Natural killer cell (primary cell): ENCODE results near the gene CCDC12. TPM values are rescaled to one million over a fixed set of nuclear protein-coding genes. Genes with fewer than 3 reads are reported as not detected.

ENCODE experiments used
- ATAC-seq, 3 donors: fragments of 150-1000 bp in 2 of 3; fragments of 200-7000 bp in 1 of 3; cut with Tn5 transposase; 1 replicate in 1 of 3; 2 replicates in 2 of 3; pipeline ENCODE4 v1.10.0; 2021; ENCODE audit warnings: mild to moderate bottlenecking in 2 of 3, moderate library complexity in 2 of 3
- DNase-seq, 2 donors: peaks; one replicate each; pipeline versions ENCODE4 v3.0.0 to v3.0.0-alpha.2; 2013 to 2021; ENCODE audit warnings: mixed read lengths in 1 of 2
- H3K27ac ChIP-seq: one replicate; pipeline ENCODE4 v1.5.1; 2013; ENCODE audit warnings: mild to moderate bottlenecking, low read length
- H3K27me3 ChIP-seq: one replicate; pipeline ENCODE4 v1.6.1; 2013; ENCODE audit warnings: low read length; ENCODE audit not compliant: control insufficient read depth, insufficient read depth
- H3K36me3 ChIP-seq: one replicate; pipeline ENCODE4 v1.6.1; 2013; ENCODE audit warnings: low read length; ENCODE audit not compliant: control insufficient read depth, insufficient read depth
- H3K4me1 ChIP-seq: one replicate; pipeline ENCODE4 v1.6.1; 2013; ENCODE audit warnings: low read length; ENCODE audit not compliant: control insufficient read depth, insufficient read depth
- H3K4me3 ChIP-seq: one replicate; pipeline ENCODE4 v1.5.1; 2013; ENCODE audit warnings: low read length
- H3K9me3 ChIP-seq: one replicate; pipeline ENCODE4 v1.6.1; 2013; ENCODE audit warnings: low read length; ENCODE audit not compliant: control insufficient read depth, insufficient read depth
- H3K27ac Mint-ChIP-seq, 2 donors: one replicate each; pipeline ENCODE4 v1.8.0; 2022; ENCODE audit warnings: mild to moderate bottlenecking in 2 of 2, mixed read lengths in 2 of 2, moderate library complexity in 1 of 2
- H3K27me3 Mint-ChIP-seq, 2 donors: one replicate each; pipeline ENCODE4 v1.8.0; 2022; ENCODE audit warnings: low read depth in 2 of 2, mixed read lengths in 2 of 2
- H3K36me3 Mint-ChIP-seq: one replicate; pipeline ENCODE4 v1.8.0; 2022; ENCODE audit warnings: mixed read lengths
- H3K4me1 Mint-ChIP-seq, 2 donors: one replicate each; pipeline ENCODE4 v1.8.0; 2022; ENCODE audit warnings: mixed read lengths in 2 of 2
- H3K4me3 Mint-ChIP-seq: one replicate; pipeline ENCODE4 v1.8.0; 2022; ENCODE audit warnings: mild to moderate bottlenecking, moderate library complexity, mixed read lengths
- H3K9me3 Mint-ChIP-seq, 2 donors: one replicate each; pipeline ENCODE4 v1.8.0; 2022; ENCODE audit warnings: mixed read lengths in 2 of 2
- WGBS: methylation state at CpG from one replicate; pipeline ENCODE4 v1.1.7; 2013; ENCODE audit warnings: missing lambda C conversion rate; ENCODE audit not compliant: insufficient coverage; 5-methylcytosine and 5-hydroxymethylcytosine counted together
- intact Hi-C: fragments of 100-400 bp; cut with micrococcal nuclease; formaldehyde crosslinking; loops from one replicate; pipeline ENCODE4 v1.14.2; 2022
- total RNA-seq, 4 donors: library from RNA; stranded (reverse); fragments of 120-200 nt in 1 of 4; gene quantifications; one replicate each; pipeline versions ENCODE4 v1.2.3 to v1.2.4, GENCODE V29; 2013 to 2022
- TF ChIP-seq, protein P1 (sequence below): fragments of 200-600 bp; IDR thresholded peaks from one replicate; pipeline ENCODE4 v1.8.0; 2022; ENCODE audit warnings: antibody characterized with exemption

The CCDC12 gene
- total RNA-seq, 3 donors from 2014 or later (not counting 1 experiment from before 2014, with no cell fraction given): 104 to 114 (median 111) TPM

DNA sequence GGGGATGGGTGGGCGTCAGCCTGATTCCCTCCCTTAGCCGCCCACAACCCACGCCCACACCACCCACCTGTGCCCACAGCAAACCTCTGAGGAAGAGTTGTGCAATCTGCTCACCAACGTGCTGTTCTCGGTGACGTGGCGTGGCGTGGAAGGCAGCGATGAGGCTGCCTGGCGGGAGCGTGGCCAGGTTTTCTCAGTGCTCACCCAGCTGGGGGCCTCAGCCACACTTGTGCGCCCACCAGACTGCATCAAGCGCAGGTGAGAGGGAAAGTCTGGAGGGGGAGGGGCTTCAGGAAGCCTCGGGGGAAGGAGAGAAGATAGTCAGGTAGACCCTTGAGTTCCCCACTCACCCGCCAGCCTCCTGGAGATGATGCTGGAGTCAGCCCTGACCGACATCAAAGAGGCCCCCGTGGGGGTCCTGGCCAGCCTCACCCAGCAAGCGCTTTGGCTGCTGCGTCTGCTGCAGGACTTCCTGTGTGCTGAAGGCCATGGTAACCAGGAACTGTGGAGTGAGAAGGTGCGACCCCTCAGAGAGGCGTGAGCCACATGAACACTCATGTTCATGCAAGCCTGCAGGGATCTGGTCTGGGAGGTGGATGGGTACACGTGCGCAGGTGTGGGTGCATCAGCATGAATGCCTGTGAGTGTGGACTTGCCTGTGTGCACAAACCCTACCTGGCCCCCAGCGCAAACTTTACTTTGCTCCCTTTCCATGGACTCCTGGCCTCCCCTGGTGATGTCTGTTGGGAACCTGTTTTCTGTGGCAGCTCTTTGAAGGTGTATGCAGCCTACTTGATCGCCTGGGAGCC, 24.6 kb upstream of the CCDC12 start:
- H3K27ac ChIP-seq: no peak overlapping the region
- H3K4me3 ChIP-seq: no peak overlapping the region
- no peaks in the 10 kb centered on the region for H3K9me3 ChIP-seq
- no peak overlapping the region for H3K4me3 Mint-ChIP-seq
- no peaks in the 10 kb centered on the region for H3K27me3 Mint-ChIP-seq
- no peaks in the 10 kb centered on the region for H3K9me3 Mint-ChIP-seq
- DNase-seq (no peak), ATAC-seq (peak in 2 of 3 donors; percentile 20 to 40)
- H3K36me3 ChIP-seq: peaks cover 95% of the 10 kb centered on the region
- intact Hi-C loops: no loop called here
- no peaks in the 10 kb centered on the region for H3K36me3 Mint-ChIP-seq
- H3K4me1 Mint-ChIP-seq: peaks cover 30 to 36% of the 10 kb centered on the region in 2 donors
- 46% methylated on average over 24 of the region's 25 CpGs for WGBS
- peak overlapping the region in 1 of 2 donors; percentile 62 for H3K27ac Mint-ChIP-seq
- peaks cover 42% of the 10 kb centered on the region for H3K4me1 ChIP-seq
- TF ChIP-seq, protein P1, sequence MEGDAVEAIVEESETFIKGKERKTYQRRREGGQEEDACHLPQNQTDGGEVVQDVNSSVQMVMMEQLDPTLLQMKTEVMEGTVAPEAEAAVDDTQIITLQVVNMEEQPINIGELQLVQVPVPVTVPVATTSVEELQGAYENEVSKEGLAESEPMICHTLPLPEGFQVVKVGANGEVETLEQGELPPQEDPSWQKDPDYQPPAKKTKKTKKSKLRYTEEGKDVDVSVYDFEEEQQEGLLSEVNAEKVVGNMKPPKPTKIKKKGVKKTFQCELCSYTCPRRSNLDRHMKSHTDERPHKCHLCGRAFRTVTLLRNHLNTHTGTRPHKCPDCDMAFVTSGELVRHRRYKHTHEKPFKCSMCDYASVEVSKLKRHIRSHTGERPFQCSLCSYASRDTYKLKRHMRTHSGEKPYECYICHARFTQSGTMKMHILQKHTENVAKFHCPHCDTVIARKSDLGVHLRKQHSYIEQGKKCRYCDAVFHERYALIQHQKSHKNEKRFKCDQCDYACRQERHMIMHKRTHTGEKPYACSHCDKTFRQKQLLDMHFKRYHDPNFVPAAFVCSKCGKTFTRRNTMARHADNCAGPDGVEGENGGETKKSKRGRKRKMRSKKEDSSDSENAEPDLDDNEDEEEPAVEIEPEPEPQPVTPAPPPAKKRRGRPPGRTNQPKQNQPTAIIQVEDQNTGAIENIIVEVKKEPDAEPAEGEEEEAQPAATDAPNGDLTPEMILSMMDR: no peak
- no peaks in the 10 kb centered on the region for H3K27me3 ChIP-seq

DNA sequence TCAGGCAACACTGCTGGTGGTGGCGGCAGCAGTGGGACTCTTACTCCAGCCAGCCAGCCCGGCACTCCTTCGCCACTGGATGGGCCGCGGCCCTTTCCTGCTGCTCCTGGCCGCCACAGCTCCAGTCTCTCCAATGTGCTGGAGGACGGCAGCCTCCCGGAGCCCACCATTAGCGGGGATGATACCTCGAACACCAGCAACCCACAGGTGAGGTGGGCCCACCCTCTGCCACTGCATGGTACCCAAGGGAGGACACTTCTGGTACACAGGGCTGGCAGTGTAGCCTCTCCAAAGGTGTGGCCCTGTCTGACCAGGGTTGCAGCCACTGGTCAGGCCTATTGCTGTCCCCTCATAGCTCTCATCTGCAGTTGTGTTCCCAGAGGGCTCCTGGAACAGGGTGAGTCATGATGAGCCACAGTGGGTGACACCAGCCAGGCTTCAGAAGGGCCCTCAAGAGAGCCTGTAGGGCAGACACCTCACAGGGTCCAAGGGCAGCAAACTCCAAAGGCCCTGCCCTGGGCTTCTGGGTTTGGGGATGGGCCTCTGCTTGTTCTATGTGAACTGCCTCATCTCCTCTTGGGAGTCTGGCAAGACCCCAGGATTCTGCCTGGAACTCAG, 23.8 kb upstream of the CCDC12 start:
- Mint-ChIP-seq H3K36me3 (no peaks in the 10 kb centered on the region), H3K4me1 (peaks cover 30 to 36% of the 10 kb centered on the region in 2 donors), H3K27ac (peak overlapping the region in 1 of 2 donors; percentile 62), H3K9me3 (no peaks in the 10 kb centered on the region), H3K27me3 (no peaks in the 10 kb centered on the region), H3K4me3 (no peak overlapping the region)
- whole genome bisulfite sequencing: 94% methylated on average over 10 of the region's 10 CpGs
- intact Hi-C loops: no loop called here
- Histone ChIP-seq H3K27ac (no peak overlapping the region), H3K36me3 (peaks cover 94% of the 10 kb centered on the region), H3K9me3 (no peaks in the 10 kb centered on the region), H3K4me3 (no peak overlapping the region), H3K4me1 (peaks cover 42% of the 10 kb centered on the region), H3K27me3 (no peaks in the 10 kb centered on the region)
- peak in 1 of 3 donors; percentile 34 for ATAC-seq
- TF ChIP-seq, protein P1: no peak
- DNase-seq: no peak

DNA sequence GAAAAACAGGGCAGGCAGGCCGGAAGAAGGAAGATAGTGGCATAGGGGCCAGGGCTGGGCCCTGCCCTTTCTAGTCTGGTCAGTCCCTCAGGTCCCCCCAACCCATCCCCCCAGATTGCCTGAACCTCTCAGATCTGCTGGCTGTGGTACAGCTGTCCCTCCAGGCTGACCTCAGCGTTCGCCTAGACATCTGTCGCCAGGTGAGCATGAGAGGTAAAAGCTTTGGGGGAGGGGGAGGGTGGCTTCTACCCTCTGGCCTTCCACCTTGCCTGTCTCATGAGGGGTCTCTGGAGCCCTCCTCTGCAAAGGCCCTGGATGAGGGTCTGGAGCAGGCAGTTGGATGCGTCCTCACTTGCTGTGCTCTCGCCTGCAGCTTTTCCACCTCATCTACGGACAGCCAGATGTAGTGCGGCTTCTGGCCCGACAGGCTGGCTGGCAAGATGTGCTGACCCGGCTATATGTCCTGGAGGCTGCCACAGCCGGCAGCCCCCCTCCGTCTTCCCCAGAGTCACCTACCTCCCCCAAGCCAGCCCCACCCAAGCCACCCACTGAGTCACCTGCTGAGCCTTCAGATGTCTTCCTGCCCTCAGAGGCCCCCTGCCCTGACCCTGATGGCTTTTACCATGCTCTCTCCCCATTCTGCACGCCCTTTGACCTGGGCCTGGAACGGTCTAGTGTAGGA, 23.1 kb upstream of the CCDC12 start:
- Mint-ChIP-seq H3K9me3 (no peaks in the 10 kb centered on the region), H3K27me3 (no peaks in the 10 kb centered on the region), H3K27ac (peak overlapping the region in 1 of 2 donors; percentile 62), H3K4me3 (no peak overlapping the region), H3K4me1 (peaks cover 30 to 36% of the 10 kb centered on the region in 2 donors), H3K36me3 (no peaks in the 10 kb centered on the region)
- Histone ChIP-seq H3K4me1 (peaks cover 42% of the 10 kb centered on the region), H3K4me3 (no peak overlapping the region), H3K9me3 (no peaks in the 10 kb centered on the region), H3K27ac (no peak overlapping the region), H3K36me3 (peaks cover 94% of the 10 kb centered on the region), H3K27me3 (no peaks in the 10 kb centered on the region)
- TF ChIP-seq, protein P1: no peak
- ATAC-seq (no peak), DNase-seq (no peak)
- intact Hi-C loops: no loop called here
- WGBS: 97% methylated on average over 14 of the region's 14 CpGs
